ENCODE results near the gene MBD2. TPM values are rescaled to one million over a fixed set of nuclear protein-coding genes. Genes with fewer than 3 reads are reported as not detected.

MBD2 gene
- total and polyA plus RNA-seq, 2 of the 8 experiments (the other 6 are each of a cell fraction or from before 2014, with no cell fraction given) = 36.2 to 52.7 TPM

- TF ChIP-seq SRF (IDR thresholded peaks at IDR 0.05; ENCODE audit: low read depth, low read length) = no peak
- no peak for TF ChIP-seq CTBP2 (IDR thresholded peaks at IDR 0.05; ENCODE audit: borderline replicate concordance, insufficient read depth, insufficient read length, low read length)
- TF ChIP-seq RNF2 (IDR thresholded peaks at IDR 0.05; ENCODE audit: borderline replicate concordance, low read depth, low read length, missing control alignments, poor library complexity, severe bottlenecking) = no peak
Observed at GRCh38 chr18:54134053-54134452, 90.4 kb downstream of the MBD2 start (continued).

Measured in H1 (cell line).